K562 (cell line): ENCODE data around the gene SIRPB1. TPM values are rescaled to one million over a fixed set of nuclear protein-coding genes. Genes with fewer than 3 reads are reported as not detected.

Source experiments
- ATAC-seq: fragments of 200-7000 bp; cut with Tn5 transposase; 3 replicates; pipeline ENCODE4 v1.9.1; 2020; ENCODE audit warnings: moderate library complexity
- BruUV-seq: library from RNA; stranded (reverse); fragments of 400-500 nt; replicated peaks from 2 replicates; lab custom pipeline; 2021; lab: Mats Ljungman, UMichigan
- CTCF ChIA-PET: fragments of 300-600 bp; formaldehyde crosslinking; extraction: SDS; loops from one replicate; lab custom pipeline; 2021; ENCODE audit warnings: low intra/inter-chr PET ratio; lab: Yijun Ruan, JAX
- POLR2A ChIA-PET: fragments of 300-600, 350-650 bp; sonication (Branson Sonifier 250); formaldehyde crosslinking; extraction: SDS; loops from one replicate; lab custom pipeline; 2021; ENCODE audit warnings: antibody characterized with exemption, inconsistent platforms; lab: Yijun Ruan, JAX
- DNase-seq, 4 experiments: peaks; one replicate each; pipeline versions ENCODE4 v3.0.0 to v3.0.0-alpha.2; 2011 to 2018; ENCODE audit warnings: low spot score in 3 of 4, mixed read lengths in 3 of 4; ENCODE audit errors: extremely low read depth in 1 of 4
- FAIRE-seq: peaks from 2 replicates; lab custom pipeline; 2011; peaks lifted over from hg19 to GRCh38; lab: Jason Lieb, UNC
- H2AFZ ChIP-seq: 2 replicates; pipeline ENCODE4 v1.6.0; 2011; ENCODE audit warnings: low read depth, low read length, control low read depth, inconsistent platforms
- H3K27ac ChIP-seq: fragments of 200-600 bp; 3 replicates; pipeline ENCODE4 v1.8.0; 2011; ENCODE audit warnings: low read depth, mild to moderate bottlenecking, control low read depth, inconsistent platforms, low read length, moderate library complexity, mixed read lengths; ENCODE audit errors: extremely low read depth
- H3K27me3 ChIP-seq, 2 experiments: fragments of 300-600 bp in 1 of 2; 2 replicates in 1 of 2; 3 replicates in 1 of 2; pipeline versions ENCODE4 v1.6.0 to v1.8.0; 2011; ENCODE audit warnings: inconsistent platforms in 2 of 2, low read length in 2 of 2, mild to moderate bottlenecking in 1 of 2, mixed read lengths in 1 of 2, moderate library complexity in 1 of 2; ENCODE audit not compliant: control insufficient read depth in 2 of 2, insufficient read depth in 2 of 2
- H3K36me3 ChIP-seq: fragments of 300-600 bp; 3 replicates; pipeline ENCODE4 v1.8.0; 2011; ENCODE audit warnings: mild to moderate bottlenecking, low read length, inconsistent platforms; ENCODE audit not compliant: control insufficient read depth, insufficient read depth
- H3K4me1 ChIP-seq, 2 experiments: fragments of 200-600 bp in 1 of 2; replicated peaks in 1 of 2; 2 replicates in 1 of 2; 3 replicates in 1 of 2; pipeline versions ENCODE4 v1.5.1 to v1.8.0; 2011; ENCODE audit warnings: inconsistent platforms in 2 of 2, low read length in 2 of 2, mild to moderate bottlenecking in 1 of 2, mixed read lengths in 1 of 2, moderate library complexity in 1 of 2; ENCODE audit not compliant: control insufficient read depth in 2 of 2, insufficient read depth in 2 of 2
- H3K4me2 ChIP-seq: 2 replicates; pipeline ENCODE4 v1.6.1; 2011; ENCODE audit warnings: low read length, control low read depth, inconsistent platforms, mixed read lengths; ENCODE audit not compliant: insufficient read depth
- H3K4me3 ChIP-seq: fragments of 200-600 bp; sonication (generic), shearing (Covaris generic); 2 replicates; pipeline ENCODE4 v1.5.1; 2016; ENCODE audit warnings: control low read depth, inconsistent platforms
- H3K79me2 ChIP-seq: fragments of 200-600 bp; 3 replicates; pipeline ENCODE4 v1.8.0; 2011; ENCODE audit warnings: low read length, inconsistent platforms; ENCODE audit not compliant: control insufficient read depth, insufficient read depth
- H3K9ac ChIP-seq, 2 experiments: 2 replicates each; pipeline versions ENCODE4 v1.6.0 to v1.6.1; 2011; ENCODE audit warnings: low read depth in 2 of 2, low read length in 2 of 2, control low read depth in 1 of 2, inconsistent platforms in 1 of 2, mild to moderate bottlenecking in 1 of 2, mixed read lengths in 1 of 2; ENCODE audit not compliant: insufficient read depth in 1 of 2
- H3K9me1 ChIP-seq: one replicate; pipeline ENCODE4 v1.6.0; 2011; ENCODE audit warnings: inconsistent platforms, mild to moderate bottlenecking, low read length, moderate library complexity; ENCODE audit not compliant: control insufficient read depth, insufficient read depth
- H3K9me3 ChIP-seq: replicated peaks from 2 replicates; pipeline ENCODE4 v1.5.1; 2011; ENCODE audit warnings: low read depth, low read length, inconsistent platforms; ENCODE audit not compliant: control insufficient read depth, insufficient read depth
- H4K20me1 ChIP-seq: replicated peaks from 2 replicates; pipeline ENCODE4 v1.6.1; 2011; ENCODE audit warnings: low read length, inconsistent platforms, mixed read lengths; ENCODE audit not compliant: control insufficient read depth, insufficient read depth
- BHLHE40 ChIP-seq: IDR thresholded peaks from 2 replicates; pipeline ENCODE4 v1.6.1; 2011; ENCODE audit warnings: low read length, improper control_type of control experiment
- CBFA2T3 ChIP-seq: fragments of 450-650 bp; IDR thresholded peaks from 2 replicates; pipeline ENCODE4 v1.6.1; 2017
- CREBBP ChIP-seq: IDR thresholded peaks from one replicate; pipeline ENCODE4 v1.6.1; 2012; ENCODE audit warnings: low read depth, mild to moderate bottlenecking, control low read depth, inconsistent platforms, low read length
- MBD1 ChIP-seq: fragments of 250-450 bp; sonication (Bioruptor Pico); IDR thresholded peaks from 2 replicates; pipeline ENCODE4 v1.8.0; 2022; ENCODE audit warnings: inconsistent platforms
- NCOA4 ChIP-seq: fragments of 450-650 bp; IDR thresholded peaks from 2 replicates; pipeline ENCODE4 v1.6.1; 2018; ENCODE audit warnings: mild to moderate bottlenecking; ENCODE audit not compliant: partially characterized antibody
- NFIX ChIP-seq: fragments of 250-450 bp; sonication (Bioruptor Pico); IDR thresholded peaks from 2 replicates; pipeline ENCODE4 v1.4.0; 2020; ENCODE audit warnings: low read depth, mild to moderate bottlenecking, moderate library complexity
- RFX5 ChIP-seq: IDR thresholded peaks from 2 replicates; pipeline ENCODE4 v1.6.1; 2011; ENCODE audit warnings: low read depth, mild to moderate bottlenecking, improper control_type of control experiment, low read length
- SMARCE1 ChIP-seq: fragments of 450-650 bp; IDR thresholded peaks from 2 replicates; pipeline ENCODE4 v1.7.1; 2016; ENCODE audit warnings: mild to moderate bottlenecking
- TEAD4 ChIP-seq, 2 experiments: sonication (generic) in 1 of 2; formaldehyde crosslinking in 1 of 2; IDR thresholded peaks; 2 replicates each; pipeline versions ENCODE4 v1.6.1 to v1.8.0; 2012 to 2022; ENCODE audit warnings: borderline replicate concordance in 1 of 2, inconsistent platforms in 1 of 2, low read length in 1 of 2, mild to moderate bottlenecking in 1 of 2, missing genetic modification reagents in 1 of 2
- USF1 ChIP-seq: sonication (generic); formaldehyde crosslinking; IDR thresholded peaks from 2 replicates; pipeline ENCODE4 v1.9.0; 2022; ENCODE audit warnings: mild to moderate bottlenecking, missing genetic modification reagents
- YBX1 ChIP-seq: fragments of 450-650 bp; IDR thresholded peaks from 2 replicates; pipeline ENCODE4 v1.7.1; 2016; ENCODE audit warnings: mild to moderate bottlenecking
- ZBTB43 ChIP-seq: sonication (generic); formaldehyde crosslinking; IDR thresholded peaks from 2 replicates; pipeline ENCODE4 v1.8.0; 2023; ENCODE audit warnings: mild to moderate bottlenecking, missing genetic modification reagents
- ZSCAN32 ChIP-seq: fragments of 450-650 bp; formaldehyde crosslinking; IDR thresholded peaks from 2 replicates; pipeline ENCODE4 v1.4.0; 2020; ENCODE audit warnings: mild to moderate bottlenecking, moderate library complexity
- WGBS: fragments of 100-300 bp; shearing (Covaris generic); methylation state at CpG from one replicate; pipeline ENCODE4 v1.1.6; 2016; ENCODE audit warnings: low coverage, mixed read lengths; ENCODE audit not compliant: insufficient coverage; ENCODE audit errors: missing lambda C conversion rate; 5-methylcytosine and 5-hydroxymethylcytosine counted together
- in situ Hi-C: fragments of 300-500 bp; cut with MboI; formaldehyde crosslinking; loops from 4 replicates; pipeline ENCODE4 v1.15.0; 2018; ENCODE audit warnings: inconsistent platforms, mixed read lengths
- intact Hi-C: fragments of 100-400 bp; cut with micrococcal nuclease; formaldehyde crosslinking; loops from 2 replicates; pipeline ENCODE4 v1.14.2; 2022
- polyA plus RNA-seq, 8 experiments: library from polyadenylated mRNA; depleted of rRNA in 4 of 8; stranded (reverse) in 5 of 8; unstranded in 3 of 8; fragments of >200 nt; fragmentation: Nextera tagmentation in 2 of 8; fragmentation: Illumina TruSeq in 1 of 8; extraction: Ambion mirVana in 2 of 8; extraction: Trizol in 1 of 8; gene quantifications; 2 replicates each; pipeline versions ENCODE4 v1.2.1 to v1.2.3, GENCODE V29; 2011 to 2014; ENCODE audit warnings: inconsistent platforms in 1 of 8, missing spikeins in 1 of 8
- total RNA-seq, 7 experiments: library from RNA; depleted of rRNA in 6 of 7; stranded (reverse); fragments of >200 nt in 6 of 7; fragmentation: Illumina TruSeq in 2 of 7; extraction: Trizol in 2 of 7; gene quantifications; 2 replicates each; pipeline versions ENCODE4 v1.2.1 to v1.2.3, GENCODE V29; 2011 to 2021; ENCODE audit warnings: low replicate concordance in 1 of 7
- TF ChIP-seq, protein P1 (sequence below): sonication (generic); IDR thresholded peaks from 2 replicates; pipeline ENCODE4 v1.6.1; 2016

Gene SIRPB1
- total and polyA plus RNA-seq, 9 of the 15 experiments (the other 6 are each of a cell fraction or from before 2014, with no cell fraction given): not detected

DNA sequence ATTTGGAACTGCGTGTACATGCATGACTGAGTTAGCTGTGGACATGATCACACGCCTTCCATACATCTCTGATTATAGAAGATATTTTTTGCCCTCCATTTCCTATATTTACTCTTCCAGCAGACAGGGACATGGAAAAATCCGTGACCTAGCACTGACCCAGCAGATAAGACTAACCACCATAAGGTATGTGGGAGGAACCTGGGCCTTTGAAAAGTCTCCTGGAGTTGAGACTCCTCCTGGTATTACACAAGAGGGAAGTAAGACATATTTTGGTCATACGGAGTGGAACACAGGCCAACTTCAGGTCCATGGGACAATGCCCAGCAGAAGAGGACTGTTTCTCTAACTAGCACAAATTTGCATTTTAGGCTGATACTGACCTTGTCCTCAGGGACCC, 13.7 kb upstream of the SIRPB1 start (continued):
- TF ChIP-seq TEAD4 (IDR thresholded peaks at IDR 0.05; ENCODE audit: low read length): peak; percentile 32; the same call in 1 of the 2 replicates
- no peak for TF ChIP-seq TEAD4 (CRISPR knock-in tag; IDR thresholded peaks at IDR 0.05; ENCODE audit: borderline replicate concordance)
- no peak for TF ChIP-seq NCOA4
- TF ChIP-seq, protein P1, sequence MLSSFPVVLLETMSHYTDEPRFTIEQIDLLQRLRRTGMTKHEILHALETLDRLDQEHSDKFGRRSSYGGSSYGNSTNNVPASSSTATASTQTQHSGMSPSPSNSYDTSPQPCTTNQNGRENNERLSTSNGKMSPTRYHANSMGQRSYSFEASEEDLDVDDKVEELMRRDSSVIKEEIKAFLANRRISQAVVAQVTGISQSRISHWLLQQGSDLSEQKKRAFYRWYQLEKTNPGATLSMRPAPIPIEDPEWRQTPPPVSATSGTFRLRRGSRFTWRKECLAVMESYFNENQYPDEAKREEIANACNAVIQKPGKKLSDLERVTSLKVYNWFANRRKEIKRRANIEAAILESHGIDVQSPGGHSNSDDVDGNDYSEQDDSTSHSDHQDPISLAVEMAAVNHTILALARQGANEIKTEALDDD: peak; percentile 39; the same call in 1 of the 2 replicates
- TF ChIP-seq CBFA2T3: 0 out of 2 replicates have a peak, but pooled peaks have one; percentile 25
- no peak for TF ChIP-seq USF1

GRCh38 chr20:1632178-1632577, 12.4 kb upstream of the SIRPB1 start:
- Histone ChIP-seq H3K36me3 (no peaks in the 10 kb centered on the region), H3K9ac (no peak overlapping the region), H2AFZ (no peak overlapping the region), H3K9me3 (no peaks in the 10 kb centered on the region), H3K27ac (no peak overlapping the region), H3K79me2 (no peaks in the 10 kb centered on the region), H3K9me1 (no peaks in the 10 kb centered on the region), H3K4me1 (no peaks in the 10 kb centered on the region), H3K4me2 (no peak overlapping the region), H3K4me3 (no peak overlapping the region), H4K20me1 (no peaks in the 10 kb centered on the region), H3K27me3 (peaks cover 0 to 9% of the 10 kb centered on the region in 2 experiments; a peak in 1 of 5 replicates)
- BruUV-seq: no TSS peak
- ChIA-PET CTCF (no interaction called here), POLR2A (no interaction called here)
- intact Hi-C loops: no loop called here
- in situ Hi-C loops: no loop called here
- DNase-seq: no peak
- no peak for FAIRE-seq
- TF ChIP-seq YBX1 (no peak), ZBTB43 (CRISPR knock-in tag) (no peak), NFIX (CRISPR knock-in tag) (no peak), CREBBP (no peak), RFX5 (no peak), BHLHE40 (no peak), ZSCAN32 (CRISPR knock-in tag) (no peak), MBD1 (CRISPR knock-in tag) (no peak), SMARCE1 (no peak)
- ATAC-seq: no peak
- WGBS: 5% methylated on average over 4 of the region's 4 CpGs
